GM12878 (cell line): ENCODE data around the gene PSIP1. TPM values are rescaled to one million over a fixed set of nuclear protein-coding genes. Genes with fewer than 3 reads are reported as not detected.

Source experiments
- ATAC-seq: fragments of 200-7000 bp; cut with Tn5 transposase; 3 replicates; pipeline ENCODE4 v1.9.1; 2020; ENCODE audit warnings: mild to moderate bottlenecking, moderate library complexity
- BruUV-seq: library from RNA; stranded (reverse); fragments of 400-500 nt; replicated peaks from 2 replicates; lab custom pipeline; 2021; lab: Mats Ljungman, UMichigan
- CTCF ChIA-PET: fragments of 300-600 bp; sonication (Branson Sonifier 250); formaldehyde crosslinking; extraction: SDS; loops from one replicate; lab custom pipeline; 2021; ENCODE audit warnings: inconsistent platforms; lab: Yijun Ruan, JAX
- POLR2A ChIA-PET: fragments of 350-600 bp; formaldehyde crosslinking; extraction: SDS; loops from one replicate; lab custom pipeline; 2021; ENCODE audit warnings: inconsistent platforms; lab: Charles Lee
- RAD21 ChIA-PET: fragments of 300-600 bp; sonication (Branson Sonifier 250); formaldehyde crosslinking; loops from one replicate; lab custom pipeline; 2023; ENCODE audit warnings: antibody characterized with exemption; ENCODE audit not compliant: unreplicated experiment; lab: Charles Lee
- SMC1A ChIA-PET: fragments of 300-600 bp; sonication (Branson Sonifier 250); formaldehyde crosslinking; loops from one replicate; lab custom pipeline; 2023; ENCODE audit not compliant: unreplicated experiment, uncharacterized antibody; lab: Charles Lee
- DNase-seq: peaks from one replicate; pipeline ENCODE4 v3.0.0-alpha.2; 2011; ENCODE audit warnings: low read depth, low spot score
- FAIRE-seq: peaks from 3 replicates; lab custom pipeline; 2011; peaks lifted over from hg19 to GRCh38; lab: Jason Lieb, UNC
- H2AFZ ChIP-seq: 2 replicates; pipeline ENCODE4 v1.6.0; 2011; ENCODE audit warnings: low read depth, low read length, control low read depth; ENCODE audit not compliant: control insufficient read depth
- H3K27ac ChIP-seq: 2 replicates; pipeline ENCODE4 v1.5.1; 2011; ENCODE audit warnings: control low read depth; ENCODE audit not compliant: control insufficient read depth, insufficient read depth
- H3K27me3 ChIP-seq, 2 experiments: replicated peaks in 1 of 2; 2 replicates each; pipeline versions ENCODE4 v1.6.0 to v1.6.1; 2011; ENCODE audit warnings: low read length in 1 of 2; ENCODE audit not compliant: control insufficient read depth in 2 of 2, insufficient read depth in 2 of 2
- H3K36me3 ChIP-seq, 2 experiments: 2 replicates each; pipeline ENCODE4 v1.5.1; 2011; ENCODE audit warnings: low read length in 1 of 2; ENCODE audit not compliant: control insufficient read depth in 2 of 2, insufficient read depth in 2 of 2
- H3K4me1 ChIP-seq: 2 replicates; pipeline ENCODE4 v1.6.1; 2011; ENCODE audit warnings: mild to moderate bottlenecking, low read length, moderate library complexity, mixed read lengths; ENCODE audit not compliant: control insufficient read depth, insufficient read depth
- H3K4me2 ChIP-seq: 2 replicates; pipeline ENCODE4 v1.6.0; 2011; ENCODE audit warnings: control low read depth; ENCODE audit not compliant: control insufficient read depth, insufficient read depth
- H3K4me3 ChIP-seq: fragments of 200-600 bp; sonication (generic); 2 replicates; pipeline ENCODE4 v1.5.1; 2016
- H3K79me2 ChIP-seq: 2 replicates; pipeline ENCODE4 v1.6.0; 2011; ENCODE audit warnings: low read length; ENCODE audit not compliant: control insufficient read depth, insufficient read depth
- H3K9ac ChIP-seq: 2 replicates; pipeline ENCODE4 v1.8.0; 2011; ENCODE audit warnings: low read length, control low read depth, mixed read lengths; ENCODE audit not compliant: control insufficient read depth, insufficient read depth
- H3K9me3 ChIP-seq: replicated peaks from 3 replicates; pipeline ENCODE4 v1.5.1; 2011; ENCODE audit warnings: mild to moderate bottlenecking, low read length; ENCODE audit not compliant: control insufficient read depth, insufficient read depth
- H4K20me1 ChIP-seq: 2 replicates; pipeline ENCODE4 v1.6.0; 2011; ENCODE audit not compliant: control insufficient read depth, insufficient read depth
- GATAD2B ChIP-seq: fragments of 450-650 bp; conservative IDR thresholded peaks from 2 replicates; pipeline ENCODE4 v1.6.1; 2017; ENCODE audit warnings: low read depth, mild to moderate bottlenecking, moderate library complexity
- HCFC1 ChIP-seq: fragments of 150-350 bp; IDR thresholded peaks from 2 replicates; pipeline ENCODE4 v1.6.1; 2014; ENCODE audit warnings: low read length
- JUNB ChIP-seq: IDR thresholded peaks from 2 replicates; pipeline ENCODE4 v1.6.1; 2016; ENCODE audit warnings: antibody characterized with exemption, mild to moderate bottlenecking
- MYB ChIP-seq: fragments of 150-350 bp; IDR thresholded peaks from 2 replicates; pipeline ENCODE4 v1.6.1; 2014; ENCODE audit warnings: mild to moderate bottlenecking, low read depth, low read length, borderline replicate concordance
- PRDM15 ChIP-seq: fragments of 450-650 bp; formaldehyde crosslinking; IDR thresholded peaks from 2 replicates; pipeline ENCODE4 v1.4.0; 2020; ENCODE audit warnings: mild to moderate bottlenecking, moderate library complexity
- SRF ChIP-seq, 2 experiments: IDR thresholded peaks; 2 replicates each; pipeline ENCODE4 v1.6.1; 2011; ENCODE audit warnings: low read depth in 2 of 2, low read length in 2 of 2, mild to moderate bottlenecking in 1 of 2, moderate library complexity in 1 of 2
- STAT3 ChIP-seq: IDR thresholded peaks from 2 replicates; pipeline ENCODE4 v1.6.1; 2011; ENCODE audit warnings: low read depth, low read length, improper control_type of control experiment
- ZSCAN29 ChIP-seq: fragments of 450-650 bp; IDR thresholded peaks from 2 replicates; pipeline ENCODE4 v1.6.1; 2017; ENCODE audit warnings: mild to moderate bottlenecking, moderate library complexity
- WGBS: methylation state at CpG from one replicate; pipeline ENCODE4 v1.1.6; 2016; ENCODE audit warnings: low lambda C conversion rate; ENCODE audit not compliant: insufficient replicate concordance, insufficient coverage; ENCODE audit errors: missing lambda C conversion rate; 5-methylcytosine and 5-hydroxymethylcytosine counted together
- in situ Hi-C: fragments of 300-500 bp; cut with MboI; formaldehyde crosslinking; loops from 9 replicates; pipeline ENCODE4 v1.14.3; 2018; ENCODE audit warnings: mixed read lengths
- intact Hi-C: fragments of 100-400 bp; cut with micrococcal nuclease; formaldehyde crosslinking; loops from one replicate; pipeline ENCODE4 v1.14.2; 2022; ENCODE audit not compliant: unreplicated experiment
- polyA plus RNA-seq, 11 experiments: library from polyadenylated mRNA; depleted of rRNA in 4 of 11; unstranded in 6 of 11; stranded (reverse) in 5 of 11; fragments of >200 nt; fragmentation: Nextera tagmentation in 4 of 11; fragmentation: Illumina TruSeq in 1 of 11; extraction: Ambion mirVana in 4 of 11; extraction: Trizol in 1 of 11; gene quantifications; 1 replicate in 1 of 11; 2 replicates in 10 of 11; pipeline versions ENCODE4 v1.2.1 to v1.2.3, GENCODE V29; 2011 to 2016; ENCODE audit warnings: inconsistent platforms in 2 of 11, missing spikeins in 2 of 11, low read depth in 1 of 11
- total RNA-seq, 4 experiments: library from RNA; depleted of rRNA in 3 of 4; stranded (reverse); fragments of >200 nt in 3 of 4; fragmentation: Illumina TruSeq in 1 of 4; extraction: Trizol in 1 of 4; gene quantifications; 2 replicates each; pipeline versions ENCODE4 v1.2.1 to v1.2.3, GENCODE V29; 2013 to 2021

Gene PSIP1
- total and polyA plus RNA-seq, 10 of the 15 experiments (the other 5 are each of a cell fraction or from before 2014, with no cell fraction given): 75.5 to 299 (median 173) TPM

GRCh38 chr9:15498246-15498995 lies 12.3 kb downstream of the PSIP1 start:
- no peak overlapping the region for H3K27ac ChIP-seq
- ATAC-seq (no peak), DNase-seq (no peak), FAIRE-seq (no peak)
- in situ Hi-C loops (no loop called here), intact Hi-C loops (no loop called here)
- over 99% methylated on average over 13 of the region's 13 CpGs for WGBS
- H2AFZ ChIP-seq: no peak overlapping the region
- no peak overlapping the region for H3K4me2 ChIP-seq
- no peak overlapping the region for H3K4me3 ChIP-seq
- H3K9ac ChIP-seq: no peak overlapping the region
- peaks cover 5 to 40% of the 10 kb centered on the region in 2 experiments for H3K36me3 ChIP-seq
- H3K27me3 ChIP-seq: no peaks in the 10 kb centered on the region
- ChIA-PET RAD21 (interaction anchor here (1.2 to 1.7 kb wide), 2 partner anchors 31 to 34 kb away, joined by 4 read pairs; no protein-coding TSS in a partner anchor), POLR2A (no interaction called here), CTCF (interaction anchor here (0.6 to 4.4 kb wide), 6 partner anchors 8 to 142 kb away, joined by 3 to 19 read pairs (median 4); partner anchors contain the start of gene PSIP1), SMC1A (interaction anchor here (1.2 to 3.8 kb wide), 4 partner anchors 8 to 35 kb away, joined by 3 to 16 read pairs (median 10); no protein-coding TSS in a partner anchor)
- no peaks in the 10 kb centered on the region; the same call in 1 of the 2 replicates for H4K20me1 ChIP-seq
- no peaks in the 10 kb centered on the region for H3K4me1 ChIP-seq
- BruUV-seq: no TSS peak
- no peak for TF ChIP-seq PRDM15 (CRISPR knock-in tag)
- no peak for TF ChIP-seq JUNB
- TF ChIP-seq HCFC1: no peak
- TF ChIP-seq GATAD2B: no peak
- no peak for TF ChIP-seq ZSCAN29
- TF ChIP-seq STAT3: no peak
- TF ChIP-seq MYB: no peak
- TF ChIP-seq SRF (IDR thresholded peaks at IDR 0.05; ENCODE audit: low read depth in 2 of 2, low read length in 2 of 2): no peak
- H3K79me2 ChIP-seq: peaks cover 74% of the 10 kb centered on the region
- peaks cover 6% of the 10 kb centered on the region for H3K9me3 ChIP-seq
